GM12875 (cell line): ENCODE results near the gene FBXO27.

Experiments
- H3K4me3 ChIP-seq: one replicate; pipeline ENCODE4 v1.5.1; 2011; ENCODE audit warnings: low read depth, low read length, control low read depth
- TF ChIP-seq, protein P1 (sequence below): IDR thresholded peaks from 2 replicates; pipeline ENCODE4 v1.5.1; 2011; ENCODE audit warnings: low read depth, mild to moderate bottlenecking, control low read depth, inconsistent platforms, low read length, moderate library complexity, borderline replicate concordance; ENCODE audit not compliant: insufficient read depth

The FBXO27 gene

DNA sequence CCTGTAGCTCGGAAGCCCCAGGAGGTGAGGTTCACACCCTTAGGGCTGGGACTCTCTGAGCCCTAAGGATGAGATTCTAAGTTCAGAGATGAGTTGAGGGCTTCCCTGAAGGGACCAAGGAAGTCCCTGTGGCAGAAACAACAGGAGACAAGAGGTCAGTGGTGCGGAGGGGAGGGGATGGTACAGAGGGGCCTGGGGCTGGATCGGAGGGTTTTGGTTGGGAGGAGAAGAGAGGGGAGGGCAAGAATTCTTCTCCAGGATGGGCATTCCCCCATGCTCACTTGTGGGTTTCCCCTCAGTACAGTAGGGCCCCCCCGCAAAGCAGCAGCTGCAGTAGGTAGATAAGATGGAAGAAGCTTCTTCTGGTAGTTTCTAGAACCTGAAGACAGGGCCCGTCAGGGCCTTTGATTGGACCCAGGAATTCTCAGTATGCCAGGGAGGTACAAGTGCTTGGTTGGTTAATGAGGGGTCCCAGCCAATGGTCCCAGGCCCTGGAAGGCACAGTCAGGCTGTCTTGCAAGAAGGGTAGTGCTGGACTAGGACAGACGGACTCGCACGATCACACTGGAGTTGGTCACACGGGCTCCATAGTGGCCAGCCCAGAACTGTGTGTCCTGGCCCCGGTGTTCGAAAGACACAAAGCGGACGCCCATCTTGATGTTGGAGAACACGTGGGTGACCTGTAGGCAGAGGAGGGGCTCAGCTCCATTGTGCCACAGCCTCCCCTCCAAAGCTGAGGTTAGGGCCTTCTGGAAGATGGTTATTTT, 7.3 kb downstream of the FBXO27 start:
- TF ChIP-seq, protein P1, sequence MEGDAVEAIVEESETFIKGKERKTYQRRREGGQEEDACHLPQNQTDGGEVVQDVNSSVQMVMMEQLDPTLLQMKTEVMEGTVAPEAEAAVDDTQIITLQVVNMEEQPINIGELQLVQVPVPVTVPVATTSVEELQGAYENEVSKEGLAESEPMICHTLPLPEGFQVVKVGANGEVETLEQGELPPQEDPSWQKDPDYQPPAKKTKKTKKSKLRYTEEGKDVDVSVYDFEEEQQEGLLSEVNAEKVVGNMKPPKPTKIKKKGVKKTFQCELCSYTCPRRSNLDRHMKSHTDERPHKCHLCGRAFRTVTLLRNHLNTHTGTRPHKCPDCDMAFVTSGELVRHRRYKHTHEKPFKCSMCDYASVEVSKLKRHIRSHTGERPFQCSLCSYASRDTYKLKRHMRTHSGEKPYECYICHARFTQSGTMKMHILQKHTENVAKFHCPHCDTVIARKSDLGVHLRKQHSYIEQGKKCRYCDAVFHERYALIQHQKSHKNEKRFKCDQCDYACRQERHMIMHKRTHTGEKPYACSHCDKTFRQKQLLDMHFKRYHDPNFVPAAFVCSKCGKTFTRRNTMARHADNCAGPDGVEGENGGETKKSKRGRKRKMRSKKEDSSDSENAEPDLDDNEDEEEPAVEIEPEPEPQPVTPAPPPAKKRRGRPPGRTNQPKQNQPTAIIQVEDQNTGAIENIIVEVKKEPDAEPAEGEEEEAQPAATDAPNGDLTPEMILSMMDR: no peak
- H3K4me3 ChIP-seq: no peak overlapping the region

DNA sequence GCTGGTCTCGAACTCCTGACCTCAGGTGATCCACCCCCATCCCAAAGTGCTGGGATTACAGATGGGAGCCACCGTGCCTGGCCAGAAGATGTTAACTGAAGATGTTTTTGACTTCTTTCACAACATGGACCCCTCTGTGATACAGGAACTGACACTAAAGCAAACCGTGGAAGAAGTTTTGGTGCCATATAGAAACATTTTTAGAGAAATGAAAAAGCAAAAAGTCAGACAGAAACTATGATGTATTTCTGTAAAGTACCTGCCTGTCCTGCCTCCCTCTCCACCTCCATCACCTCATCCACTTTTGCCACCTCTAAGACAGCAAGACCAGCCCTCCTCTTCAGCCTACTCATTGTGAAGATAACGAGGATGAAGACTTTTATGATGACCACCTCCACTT, 11.3 kb downstream of the FBXO27 start:
- TF ChIP-seq, protein P1: no peak

GRCh38 chr19:39017646-39018045, 14.7 kb downstream of the FBXO27 start:
- H3K4me3 ChIP-seq: no peak overlapping the region
- TF ChIP-seq, protein P1: no peak

More for the DNA sequence above, 11.3 kb downstream of the FBXO27 start:
- no peak overlapping the region for H3K4me3 ChIP-seq

- TF ChIP-seq, protein P1: no peak
- H3K4me3 ChIP-seq: no peak overlapping the region
Observed at GRCh38 chr19:39017026-39017425, 15.3 kb downstream of the FBXO27 start.

DNA sequence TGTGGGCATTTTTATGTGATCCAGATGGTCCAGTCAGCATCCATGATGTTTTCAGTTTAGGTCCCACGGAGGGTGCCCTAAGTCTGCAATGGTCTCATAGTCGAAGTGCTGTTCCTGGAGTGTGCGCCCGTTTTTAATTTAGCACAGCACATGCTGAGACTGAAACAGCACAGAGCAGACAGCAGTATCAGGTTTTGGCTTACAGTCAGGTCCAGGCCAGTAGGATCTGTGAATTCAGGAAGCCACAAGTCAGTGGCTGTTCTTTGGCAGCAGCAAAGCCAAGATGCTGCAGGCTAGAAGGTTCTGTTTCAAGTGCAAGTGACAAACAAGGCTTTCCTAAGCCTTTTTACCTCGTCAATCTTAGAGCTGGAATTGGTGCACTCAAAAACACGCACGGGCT, 18.3 kb downstream of the FBXO27 start:
- H3K4me3 ChIP-seq: no peak overlapping the region
- TF ChIP-seq, protein P1: no peak

GRCh38 chr19:39009001-39009400, 23.3 kb downstream of the FBXO27 start:
- H3K4me3 ChIP-seq: no peak overlapping the region
- TF ChIP-seq, protein P1: no peak

DNA sequence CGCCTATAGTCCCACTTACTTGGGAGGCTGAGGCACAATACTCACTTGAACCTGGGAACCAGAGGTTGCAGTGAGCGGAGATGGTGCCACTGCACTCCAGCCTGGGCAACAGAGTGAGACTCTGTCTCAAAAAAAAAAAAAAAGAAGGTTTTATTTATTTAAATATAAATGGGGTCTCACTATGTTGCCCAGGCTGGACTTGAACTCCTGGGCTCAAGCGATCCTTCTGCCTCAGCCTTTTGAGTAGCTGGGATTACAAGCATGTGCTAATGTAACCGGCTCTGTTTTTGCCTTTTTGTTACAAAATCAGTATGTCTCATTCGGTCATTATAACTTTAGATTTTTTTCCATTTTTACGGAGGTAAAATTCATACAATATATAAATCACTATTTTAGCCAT, 24.2 kb downstream of the FBXO27 start:
- no peak overlapping the region for H3K4me3 ChIP-seq
- TF ChIP-seq, protein P1: no peak
